NCI-H187 treated with DMSO at 0.1 percent for 48 hours (cell line): ENCODE results near the gene BPIFB3.
"Not testable (repeated sequence)": the region's sequence is repeated elsewhere in the genome, so short reads cannot be mapped to it uniquely, and the experiment has no call there.

Experiments
- DNase-seq: peaks from one replicate; lab custom pipeline; 2025; lab: John Stamatoyannopoulos, UW

The BPIFB3 gene

GRCh38 chr20:33091693-33092092 is 38.0 kb downstream of the BPIFB3 start:
- DNase-seq: no peak

- no peak for DNase-seq
Measured at GRCh38 chr20:33092361-33092760, 38.7 kb downstream of the BPIFB3 start.

DNA sequence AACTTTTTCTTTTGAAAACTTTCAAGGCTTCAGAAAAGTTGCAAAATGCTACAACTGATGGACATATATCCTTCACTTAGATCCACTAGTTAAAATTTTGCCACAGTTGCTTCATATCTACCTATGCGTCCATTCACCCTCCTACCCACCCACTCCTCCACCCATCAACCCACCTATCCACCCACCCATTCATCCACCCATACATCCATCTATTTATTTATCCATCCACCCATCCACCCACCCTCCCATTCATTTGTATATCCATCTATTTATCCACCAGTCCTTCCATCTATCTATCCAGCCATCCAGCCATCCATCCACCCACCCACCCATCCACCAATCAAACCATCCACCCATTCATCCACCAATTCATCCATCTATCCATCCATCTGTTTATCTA is 39.4 kb downstream of the BPIFB3 start:
- DNase-seq: no peak

- DNase-seq: no peak
Measured at GRCh38 chr20:33093582-33093981, 39.9 kb downstream of the BPIFB3 start.

DNA sequence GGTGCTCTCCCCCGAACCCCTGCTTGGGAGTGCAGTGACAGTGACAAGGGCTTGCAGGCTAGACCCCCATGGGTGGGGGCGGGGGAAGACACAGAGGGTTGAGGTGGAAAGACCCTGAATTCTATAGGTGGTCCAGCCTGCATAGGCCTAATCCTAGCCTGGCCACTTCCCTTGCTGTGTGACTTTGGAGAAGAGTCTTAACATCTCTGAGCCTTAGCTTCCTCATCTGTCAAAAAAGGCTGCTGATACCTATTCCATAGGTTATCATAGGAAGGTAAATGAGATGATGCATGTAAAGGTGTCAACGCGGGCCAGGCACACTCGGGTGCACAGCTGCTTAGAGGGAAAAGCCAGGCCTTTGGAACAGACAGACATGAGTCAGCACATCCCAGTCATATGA is 41.5 kb downstream of the BPIFB3 start:
- no peak for DNase-seq

DNA sequence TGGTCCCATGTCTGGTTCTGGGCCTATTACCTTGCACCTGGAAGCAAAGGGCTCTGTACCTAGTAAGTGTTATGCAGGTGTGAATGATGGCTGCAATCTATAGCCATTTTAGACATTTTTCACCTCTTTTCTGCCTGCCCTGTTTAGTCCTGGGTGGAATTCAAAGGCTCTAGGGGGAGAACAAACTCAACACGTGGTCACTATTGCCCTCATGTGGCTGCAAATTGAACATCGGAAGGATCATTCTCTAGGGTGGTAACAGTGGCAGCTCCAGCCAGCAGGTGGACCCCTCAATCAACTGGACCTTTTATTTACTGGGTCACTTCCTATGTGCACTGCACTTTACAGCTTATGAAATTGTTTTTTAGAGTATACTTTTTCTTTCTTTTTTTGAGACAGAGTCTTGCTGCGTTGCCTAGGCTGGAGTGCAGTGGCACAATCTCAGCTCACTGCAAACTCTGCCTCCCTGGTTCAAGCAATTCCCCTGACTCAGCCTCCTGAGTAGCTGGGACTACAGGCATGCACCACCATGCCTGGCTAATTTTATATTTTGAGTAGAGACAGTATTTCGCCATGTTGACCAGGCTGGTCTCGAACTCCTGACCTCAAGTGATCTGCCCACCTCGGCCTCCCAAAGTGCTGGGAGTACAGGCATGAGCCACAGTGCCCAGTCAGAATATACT is 42.3 kb downstream of the BPIFB3 start:
- peak; percentile 30 for DNase-seq

GRCh38 chr20:33097001-33097400 is 43.3 kb downstream of the BPIFB3 start:
- DNase-seq: no peak

DNA sequence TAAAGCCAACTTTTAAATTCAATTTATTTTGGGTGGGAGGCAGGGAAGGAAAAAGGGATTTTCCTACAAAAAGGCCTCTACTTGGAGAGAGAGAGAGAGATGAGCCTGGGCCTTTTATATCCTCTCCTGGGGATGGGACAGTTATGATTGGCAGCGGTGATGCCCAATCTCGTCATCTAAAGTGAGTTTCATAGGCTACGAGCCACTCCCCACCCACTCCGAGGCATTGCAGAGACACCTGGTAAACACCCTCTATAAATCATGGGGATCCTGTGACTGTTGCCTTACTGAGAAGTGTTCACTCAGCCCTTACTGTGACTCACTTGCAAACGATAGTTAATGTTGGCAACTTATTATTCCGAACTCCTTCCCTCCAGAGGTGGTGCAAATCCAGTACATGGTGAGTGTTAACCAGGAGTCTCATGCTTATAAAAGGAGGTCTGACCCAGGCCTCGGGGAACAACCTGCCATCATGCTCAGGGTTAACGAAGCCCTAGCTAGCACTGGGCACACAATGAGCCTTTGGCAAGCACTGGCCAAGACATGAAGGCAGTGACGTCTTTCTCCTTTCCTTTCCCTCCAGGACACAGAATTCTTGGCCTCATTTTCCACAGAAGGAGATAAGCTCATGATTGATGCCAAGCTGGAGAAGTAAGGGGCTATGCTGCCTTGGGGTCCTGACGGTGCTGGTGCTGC is 46.3 kb downstream of the BPIFB3 start:
- no peak for DNase-seq

- no peak for DNase-seq
Measured at GRCh38 chr20:33103556-33103955, 49.9 kb downstream of the BPIFB3 start.

- DNase-seq: no peak
Measured at GRCh38 chr20:33104336-33104735, 50.6 kb downstream of the BPIFB3 start.

- DNase-seq: no peak
Measured at GRCh38 chr20:33105316-33105924, 51.7 kb downstream of the BPIFB3 start.

GRCh38 chr20:33106058-33106620 is 52.4 kb downstream of the BPIFB3 start:
- DNase-seq: not testable (repeated sequence)

DNA sequence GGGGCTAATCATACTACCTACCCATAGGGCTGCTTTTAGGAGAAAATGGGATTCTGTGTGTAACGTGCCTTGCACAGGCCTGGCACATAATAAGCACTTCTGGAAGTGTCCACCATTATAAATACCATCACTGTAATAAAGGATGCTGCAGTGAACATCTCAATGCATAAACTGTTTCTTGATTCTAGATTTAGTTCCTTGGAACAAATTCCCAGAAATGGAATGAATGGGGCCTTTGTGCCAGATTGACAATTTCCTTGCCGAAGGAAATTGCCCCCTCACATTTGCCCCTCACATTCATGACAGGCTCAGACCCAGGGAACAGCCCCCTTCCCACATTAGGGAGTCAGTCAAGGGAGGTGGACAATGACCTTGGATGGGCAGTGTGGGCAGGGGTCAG is 55.0 kb downstream of the BPIFB3 start:
- no peak for DNase-seq

GRCh38 chr20:33110147-33110825 is 56.6 kb downstream of the BPIFB3 start:
- no peak for DNase-seq

DNA sequence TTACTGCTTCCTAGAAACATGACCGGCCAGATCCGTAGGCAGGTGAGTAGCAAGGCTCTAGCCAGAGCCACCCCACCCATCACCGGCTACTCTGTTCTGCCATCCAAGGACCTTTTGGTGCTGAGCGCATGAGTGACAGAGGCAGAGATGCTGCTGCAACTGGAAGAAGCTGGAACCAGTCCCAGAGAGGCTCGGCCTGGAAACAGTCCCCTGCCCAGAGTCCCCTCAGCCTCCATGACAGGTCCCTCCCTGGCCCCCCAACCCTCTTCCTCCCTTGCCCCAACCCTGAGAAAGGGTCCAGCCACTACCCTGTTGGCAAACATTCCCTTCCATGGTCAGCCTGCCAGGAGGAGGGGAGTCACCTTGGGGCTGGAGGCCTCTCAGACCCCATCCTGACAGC is 57.6 kb downstream of the BPIFB3 start:
- DNase-seq: no peak

DNA sequence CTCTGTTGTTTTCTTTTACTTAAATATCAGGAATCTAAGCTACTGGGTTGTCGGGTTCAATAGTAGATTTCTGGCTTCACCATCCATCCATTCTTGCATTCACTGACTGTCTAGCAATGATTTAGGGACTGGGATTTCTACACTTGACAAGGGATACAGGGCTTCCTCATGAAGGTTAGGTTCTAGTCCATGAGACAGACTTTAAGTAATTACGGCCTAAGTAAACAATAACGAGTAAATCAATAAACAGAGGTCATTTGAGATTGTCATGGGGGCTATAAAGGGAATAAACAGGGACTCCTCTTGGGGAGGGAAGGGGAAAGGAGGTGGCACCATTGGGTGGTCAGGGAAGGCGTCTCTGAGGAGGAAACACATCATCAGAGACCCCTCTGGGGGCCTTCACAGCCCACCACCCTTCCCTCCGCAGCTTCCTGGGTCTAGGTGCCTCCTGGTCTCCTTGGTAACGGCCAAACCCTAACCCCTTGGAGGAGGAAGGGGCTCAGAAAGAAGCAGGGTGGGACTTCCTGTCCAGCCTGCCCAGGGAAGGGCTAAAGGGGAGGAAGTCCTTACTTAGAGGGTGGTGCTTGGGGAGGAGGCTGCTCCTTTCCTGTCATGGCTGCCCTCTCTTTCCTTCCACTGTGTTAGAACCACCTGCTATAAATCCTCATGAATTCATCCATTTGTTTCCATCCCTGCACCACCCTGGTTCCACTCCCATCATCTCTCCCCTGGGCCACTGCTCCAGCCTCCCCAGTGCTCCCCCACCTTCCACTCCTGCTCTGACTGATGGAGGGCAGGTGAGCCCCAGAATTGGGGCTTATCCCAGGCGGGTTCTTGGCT is 59.1 kb downstream of the BPIFB3 start:
- DNase-seq: no peak

DNA sequence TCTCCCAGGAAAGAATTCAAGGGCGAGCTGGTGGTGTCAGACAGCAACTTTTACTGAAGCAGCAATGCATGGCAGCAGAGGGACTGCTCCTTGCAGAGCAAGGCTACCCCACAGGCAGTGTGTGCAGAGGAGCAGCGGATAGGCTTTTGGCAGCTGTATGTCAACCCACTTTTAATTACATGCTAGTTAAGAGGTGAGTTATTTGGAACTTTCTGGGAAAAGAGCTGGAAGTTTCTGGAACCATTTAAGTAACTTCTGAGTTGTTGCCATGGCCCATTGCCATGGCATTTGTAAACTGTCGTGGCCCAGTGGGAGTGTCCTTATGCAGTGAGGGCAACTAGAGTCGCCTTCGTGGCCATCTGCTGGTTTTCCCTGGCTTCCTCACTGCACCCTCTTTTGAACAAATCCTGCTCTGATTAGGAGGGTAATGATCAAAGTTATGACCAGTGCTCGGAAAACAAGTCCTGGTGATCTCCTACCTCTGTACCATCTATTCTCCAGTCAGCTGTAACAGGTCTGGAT is 59.7 kb downstream of the BPIFB3 start:
- DNase-seq: no peak

- DNase-seq: not testable (repeated sequence)
Measured at GRCh38 chr20:33115501-33115900, 61.8 kb downstream of the BPIFB3 start.

DNA sequence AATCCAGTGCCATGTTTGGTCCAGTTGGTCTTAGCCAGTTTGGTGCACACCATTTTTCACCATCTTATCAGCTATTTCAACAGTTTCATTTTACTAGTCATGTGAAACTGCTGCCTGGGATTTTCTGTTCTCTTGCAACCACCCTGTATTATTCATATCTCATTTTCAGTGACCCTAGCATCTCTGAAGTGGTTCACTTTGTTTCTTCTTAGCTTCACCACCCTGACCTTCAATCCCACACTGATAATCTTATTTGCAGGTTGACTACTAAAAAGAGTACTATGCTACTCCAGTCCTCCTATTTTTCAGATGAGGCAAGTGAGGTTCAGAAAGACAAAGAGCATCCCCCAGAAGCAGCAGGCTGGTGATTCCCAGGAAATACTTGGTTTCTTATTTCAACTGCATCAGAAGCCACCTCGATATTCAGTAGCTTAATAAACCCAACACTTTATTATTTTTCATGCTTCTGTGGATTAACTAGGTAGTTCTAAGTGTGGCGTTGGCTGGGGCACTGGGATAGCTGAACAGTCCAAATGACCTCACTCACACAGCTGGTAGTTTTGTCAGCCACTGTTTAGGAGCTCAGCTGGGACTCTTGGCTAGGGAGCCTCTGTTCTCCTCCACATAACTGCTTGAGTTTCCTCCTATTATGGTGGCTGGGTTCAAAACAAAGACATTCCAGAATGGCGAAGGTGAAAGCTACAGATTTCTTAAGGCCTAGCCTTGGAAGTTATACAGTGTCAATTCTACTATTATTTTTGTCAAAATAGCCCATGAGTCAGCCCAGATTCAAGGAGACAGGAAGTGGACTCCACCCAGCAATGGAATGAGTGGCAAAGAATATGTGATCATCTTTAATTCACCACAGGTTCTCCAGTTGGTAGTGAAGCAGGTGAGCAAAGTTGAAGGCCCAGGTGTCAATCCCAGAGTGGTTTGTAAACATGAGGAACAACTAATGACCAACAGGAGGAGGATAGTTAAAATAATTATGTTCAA is 66.3 kb downstream of the BPIFB3 start:
- no peak for DNase-seq

- DNase-seq: no peak
Measured at GRCh38 chr20:33120934-33121333, 67.2 kb downstream of the BPIFB3 start.
